Adipose tissue (tissue), 3 donors: Measurements from ENCODE around the gene MSRB1. TPM values are rescaled to one million over a fixed set of nuclear protein-coding genes. Genes with fewer than 3 reads are reported as not detected.
"Not testable (repeated sequence)": the region's sequence is repeated elsewhere in the genome, so short reads cannot be mapped to it uniquely, and the experiment has no call there.

Experiments used
- H3K27ac ChIP-seq: one replicate; pipeline ENCODE4 v1.5.1; 2013; ENCODE audit warnings: low read depth, low read length
- WGBS, 3 donors: extraction: QIAGEN DNeasy Blood & Tissue Kit; methylation state at CpG; one replicate each; pipeline ENCODE4 v1.1.7; 2013; 5-methylcytosine and 5-hydroxymethylcytosine counted together
- polyA plus RNA-seq, 3 donors: library from polyadenylated mRNA; stranded (reverse); fragments of 200-250 nt; gene quantifications; one replicate each; pipeline ENCODE4 v1.2.3, GENCODE V29; 2013
- donor health status: healthy with polysubstance abuse.
- donor health status: Bipolar disorder and iron deficiency.
- donor health status: healthy.

The MSRB1 gene
- polyA plus RNA-seq, 3 donors: 74.0 to 108 (median 85.5) TPM

DNA sequence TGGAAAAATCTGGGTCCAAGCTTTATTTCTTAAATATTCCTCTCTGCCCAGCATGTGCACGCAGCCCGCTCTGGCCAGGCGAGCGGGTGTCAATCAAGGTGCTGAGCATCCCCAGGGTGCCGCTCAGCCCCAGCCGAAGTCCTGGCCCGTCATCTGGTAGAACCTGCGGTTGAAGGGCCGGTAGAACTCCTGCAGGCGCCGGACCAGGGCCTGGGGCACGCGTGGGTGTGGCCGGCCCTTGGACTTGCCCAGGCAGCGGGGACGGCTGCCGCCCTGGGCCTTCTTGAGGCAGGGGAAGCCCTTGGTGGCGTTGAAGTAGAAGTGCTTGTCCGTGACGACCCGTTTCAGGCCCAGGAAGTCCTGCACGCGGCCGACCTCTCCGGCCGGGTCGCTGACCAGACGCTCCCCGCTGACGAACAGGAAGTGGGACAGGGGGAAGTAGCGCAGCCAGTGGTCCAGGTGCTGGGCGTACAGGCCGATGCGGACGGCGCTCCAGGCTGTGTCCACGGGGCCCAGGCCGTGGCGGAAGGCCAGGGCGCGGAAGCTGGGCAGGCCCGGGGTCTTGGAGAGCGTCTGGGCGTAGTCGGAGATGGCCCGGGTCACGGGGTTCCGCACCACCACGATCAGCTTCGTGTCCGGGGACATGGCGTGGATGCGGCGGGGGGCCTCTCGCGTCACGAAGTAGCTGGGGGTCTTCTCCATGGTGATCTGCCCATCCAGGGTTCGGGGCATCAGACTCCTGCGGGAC, 31.4 kb downstream of the MSRB1 start:
- H3K27ac ChIP-seq: no peak overlapping the region
- WGBS, 3 donors: 88 to 94% (median 90%) methylated on average over 56 to 59 of the region's 59 CpGs

DNA sequence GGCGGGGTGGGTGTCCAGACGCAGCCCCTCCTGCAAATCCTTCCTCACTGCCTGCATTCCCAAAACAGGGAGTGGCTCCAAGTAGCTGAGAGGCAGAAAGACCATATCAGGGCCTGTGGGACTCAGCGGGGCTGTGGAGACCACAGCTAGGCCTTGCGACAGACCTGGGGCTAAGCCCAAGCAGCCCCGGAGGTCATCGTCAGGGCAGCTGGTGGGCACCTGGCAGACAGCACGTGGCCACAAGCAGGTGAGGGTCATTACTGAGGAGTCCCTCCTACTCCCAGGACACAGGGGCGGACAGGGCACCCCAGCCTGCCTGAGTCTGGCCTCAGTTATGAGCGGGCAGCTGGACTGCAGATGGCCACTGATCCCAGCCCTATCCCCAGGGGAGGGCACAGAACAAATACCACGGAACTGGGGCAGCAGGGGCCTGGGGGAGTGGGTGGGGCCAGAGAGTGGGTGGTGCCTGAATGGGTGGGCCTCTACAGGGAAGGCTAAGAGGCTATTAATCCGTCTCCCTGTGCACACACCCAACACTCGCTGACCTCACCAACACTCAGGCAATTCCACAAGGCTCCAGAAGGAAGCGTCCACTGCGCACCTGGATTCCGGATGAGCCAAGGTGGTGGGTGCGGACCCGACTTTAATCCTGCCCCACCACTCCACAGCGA, 33.3 kb downstream of the MSRB1 start:
- no peak overlapping the region for H3K27ac ChIP-seq
- WGBS, 3 donors: 69 to 86% (median 70%) methylated on average over 18 of the region's 18 CpGs

DNA sequence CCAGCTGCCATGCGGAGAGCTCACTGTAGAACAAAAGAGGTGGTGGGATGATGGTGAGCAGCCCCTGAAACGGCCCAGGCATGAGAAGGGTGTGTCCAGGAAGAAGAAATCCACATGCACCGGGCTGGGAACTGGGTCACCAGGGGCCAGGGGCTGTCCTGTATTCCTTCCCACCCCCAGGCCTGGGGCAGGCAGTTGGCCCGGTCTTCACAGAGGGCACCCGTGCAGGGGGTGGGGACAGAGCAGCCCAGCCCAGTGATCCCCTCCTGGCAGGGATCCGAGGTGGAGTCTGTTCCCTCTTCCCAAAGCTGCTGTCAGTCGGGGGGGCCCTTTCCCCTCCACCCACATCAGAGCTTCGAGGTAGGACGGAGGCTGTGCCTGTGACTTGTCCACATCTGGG, 34.0 kb downstream of the MSRB1 start:
- 51 to 67% (median 62%) methylated on average over 9 of the region's 9 CpGs for WGBS, 3 donors
- H3K27ac ChIP-seq: no peak overlapping the region

DNA sequence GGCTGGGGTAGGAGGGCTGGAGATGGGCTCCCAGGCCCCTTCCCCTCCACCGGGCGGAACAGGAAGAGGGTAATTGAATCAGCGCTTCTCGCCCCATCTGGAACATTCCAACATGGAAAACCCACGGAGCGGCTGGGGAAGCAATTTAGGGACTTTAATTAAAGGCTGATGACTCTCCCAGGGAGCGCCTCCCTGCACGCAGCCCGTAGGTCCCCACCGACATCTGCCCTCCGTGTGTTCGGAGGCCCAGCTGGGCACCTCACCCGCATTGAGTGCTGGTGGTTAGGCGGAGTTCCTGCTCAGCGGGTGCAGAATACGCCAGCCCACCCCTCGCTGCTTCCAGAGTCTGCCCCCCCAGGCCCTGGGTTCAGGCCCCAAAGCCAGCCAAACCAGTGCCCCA, 34.8 kb downstream of the MSRB1 start:
- WGBS, 3 donors: 55 to 85% (median 66%) methylated on average over 17 of the region's 17 CpGs
- H3K27ac ChIP-seq: no peak overlapping the region

DNA sequence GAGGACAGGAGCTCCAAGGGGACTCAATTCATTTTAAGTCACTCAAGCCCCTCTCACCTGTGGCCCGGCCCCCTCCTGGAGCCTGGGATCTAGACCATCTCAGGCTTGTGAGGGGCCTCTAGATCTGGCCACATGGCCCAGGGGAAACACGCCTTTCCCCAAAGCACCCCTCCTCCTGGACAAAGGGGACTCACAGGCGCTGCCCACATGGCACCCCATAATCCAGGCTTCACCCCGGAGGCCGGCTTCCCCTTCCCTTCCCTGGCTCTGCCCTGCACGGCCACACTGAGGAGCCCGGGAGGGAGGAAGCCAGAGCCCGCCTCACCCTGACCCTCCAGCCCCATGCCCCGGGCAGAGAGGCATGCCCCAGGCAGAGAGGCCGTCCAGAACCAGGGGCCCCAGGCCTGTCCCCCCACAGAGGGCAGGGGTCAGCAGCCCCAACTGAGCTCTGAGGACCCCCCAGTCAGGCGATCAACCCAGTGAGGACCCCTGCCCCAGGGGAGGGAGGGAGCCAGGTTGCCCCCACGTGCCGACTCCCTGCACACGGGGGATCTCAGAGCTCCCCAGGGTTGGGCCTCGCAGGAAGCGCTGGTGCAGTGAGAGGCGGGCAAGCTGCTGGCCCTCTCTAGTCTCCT, 35.7 kb downstream of the MSRB1 start:
- H3K27ac ChIP-seq: no peak overlapping the region
- 72 to 84% (median 75%) methylated on average over 12 to 17 of the region's 17 CpGs for WGBS, 3 donors

DNA sequence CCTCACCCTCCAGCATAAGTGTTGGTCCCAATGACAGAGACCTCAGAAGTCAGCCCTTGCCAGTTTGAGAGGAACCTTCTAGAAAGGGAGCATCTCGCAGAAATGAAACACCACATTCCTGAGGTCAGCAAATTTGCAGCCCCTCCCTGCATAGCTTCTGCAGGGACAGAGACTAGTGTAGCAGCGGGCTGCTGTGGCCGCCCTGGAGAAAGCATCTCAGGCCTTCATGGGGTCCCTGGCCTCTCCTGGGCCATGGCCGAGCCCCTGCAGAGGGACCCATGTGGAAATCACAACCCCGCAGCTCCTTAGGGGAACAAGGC, 36.2 kb downstream of the MSRB1 start:
- 74 to 87% (median 74%) methylated on average over 5 of the region's 5 CpGs for WGBS, 3 donors
- H3K27ac ChIP-seq: no peak overlapping the region

DNA sequence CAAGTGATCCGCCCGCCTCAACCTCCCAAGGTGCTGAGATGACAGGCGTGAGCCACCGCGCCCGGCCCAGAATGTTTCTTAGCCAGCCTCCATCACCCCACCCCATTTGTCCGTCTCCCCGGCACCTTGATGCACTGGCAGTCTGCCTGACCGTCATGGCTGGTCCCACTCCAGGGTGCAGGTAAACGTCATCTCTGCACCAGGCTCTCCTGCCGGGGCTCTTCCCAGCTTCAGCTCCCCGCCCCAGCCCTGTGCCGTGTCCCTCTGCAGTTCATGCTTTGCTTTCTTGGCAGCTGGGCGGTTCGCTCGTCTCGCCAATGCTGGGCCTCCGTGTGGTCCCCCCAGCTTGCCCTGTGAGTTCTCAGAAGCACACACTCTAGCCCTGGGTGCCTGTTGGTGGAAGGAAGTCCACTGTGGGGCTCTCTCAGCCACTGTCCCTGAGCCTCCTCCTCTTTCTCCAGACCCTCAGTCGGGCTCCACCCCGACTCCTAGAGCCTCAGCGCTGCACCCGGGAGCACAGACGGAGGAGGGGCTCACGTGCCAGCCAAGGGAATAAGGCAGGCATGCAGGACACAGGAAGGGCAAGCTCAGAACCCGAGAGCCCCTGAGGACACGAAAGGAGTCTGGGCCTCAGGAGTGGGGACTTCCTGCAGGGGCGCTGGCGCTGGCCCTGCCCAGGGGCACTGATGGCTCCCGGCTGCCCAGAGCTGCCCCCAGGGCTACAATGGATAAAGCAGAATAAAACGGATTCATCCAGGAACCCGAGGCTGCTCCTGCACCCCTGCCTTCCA, 36.7 kb downstream of the MSRB1 start:
- 53 to 55% (median 55%) methylated on average over 31 of the region's 31 CpGs for WGBS, 3 donors
- no peak overlapping the region for H3K27ac ChIP-seq

DNA sequence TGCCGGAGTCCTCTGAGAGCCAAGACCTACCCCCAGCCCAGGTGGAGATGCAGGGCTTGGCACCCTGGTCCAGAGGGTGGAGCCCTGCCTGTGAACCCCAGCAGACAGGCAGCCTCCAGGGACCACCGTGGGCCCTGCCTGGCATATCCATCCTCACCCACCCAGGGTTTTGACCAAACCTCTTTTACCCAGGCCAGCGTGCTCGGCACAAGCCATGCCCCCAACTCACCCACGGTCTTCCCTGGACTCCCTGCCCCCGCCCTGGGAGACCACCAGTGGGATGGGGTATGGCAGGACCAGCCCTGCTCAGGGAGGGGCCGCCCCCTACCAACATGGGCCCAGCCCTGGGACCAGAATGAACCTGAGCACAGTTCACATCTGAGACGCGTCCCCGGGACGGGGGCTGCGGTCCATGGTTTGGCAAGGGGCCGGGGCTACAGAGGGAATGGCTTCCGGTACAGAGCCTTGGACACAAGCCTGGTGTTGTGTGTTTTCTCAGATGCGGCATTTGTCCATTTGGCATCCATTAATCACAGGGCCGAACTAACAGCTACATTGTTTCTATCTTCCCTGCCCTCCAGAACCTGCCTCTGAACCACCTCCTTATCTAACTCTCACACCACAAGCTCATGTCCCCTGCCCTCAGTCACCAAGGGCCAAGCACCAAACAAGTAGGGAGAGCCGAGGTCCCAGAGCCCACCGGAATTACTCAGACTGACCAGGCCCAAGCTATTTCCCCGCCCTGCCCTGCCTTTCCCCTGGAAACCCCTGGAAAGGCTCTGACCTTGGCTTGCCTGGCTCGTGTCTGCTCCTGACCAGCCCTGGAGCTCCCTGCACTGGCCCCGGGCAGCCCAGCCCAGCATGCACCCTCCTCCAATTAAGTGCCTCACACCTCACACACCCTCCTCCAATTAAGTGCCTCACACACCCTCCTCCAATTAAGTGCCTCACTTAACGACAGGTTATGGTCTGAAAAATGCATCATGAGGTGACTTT, 38.9 kb downstream of the MSRB1 start:
- H3K27ac ChIP-seq: no peak overlapping the region
- WGBS, 3 donors: 51 to 61% (median 57%) methylated on average over 22 of the region's 22 CpGs

DNA sequence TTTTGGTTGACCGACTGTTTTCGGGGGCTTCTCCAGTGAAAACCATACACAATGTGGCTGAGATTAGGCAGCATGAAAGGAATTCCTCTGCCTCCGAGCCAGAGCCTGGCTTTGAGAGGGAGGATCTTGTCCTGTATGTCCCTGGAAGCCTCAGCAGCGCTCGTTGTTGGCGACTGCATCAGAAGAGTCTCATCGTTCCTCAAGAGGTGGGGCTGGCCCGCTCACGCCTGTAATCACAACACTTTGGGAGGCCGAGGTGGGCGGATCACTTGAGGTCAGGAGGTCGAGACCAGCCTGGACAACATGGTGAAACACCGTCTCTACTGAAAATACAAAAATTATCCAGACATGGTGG, 39.8 kb downstream of the MSRB1 start:
- WGBS, 3 donors: 48 to 62% (median 55%) methylated on average over 13 of the region's 13 CpGs
- H3K27ac ChIP-seq: no peak overlapping the region

DNA sequence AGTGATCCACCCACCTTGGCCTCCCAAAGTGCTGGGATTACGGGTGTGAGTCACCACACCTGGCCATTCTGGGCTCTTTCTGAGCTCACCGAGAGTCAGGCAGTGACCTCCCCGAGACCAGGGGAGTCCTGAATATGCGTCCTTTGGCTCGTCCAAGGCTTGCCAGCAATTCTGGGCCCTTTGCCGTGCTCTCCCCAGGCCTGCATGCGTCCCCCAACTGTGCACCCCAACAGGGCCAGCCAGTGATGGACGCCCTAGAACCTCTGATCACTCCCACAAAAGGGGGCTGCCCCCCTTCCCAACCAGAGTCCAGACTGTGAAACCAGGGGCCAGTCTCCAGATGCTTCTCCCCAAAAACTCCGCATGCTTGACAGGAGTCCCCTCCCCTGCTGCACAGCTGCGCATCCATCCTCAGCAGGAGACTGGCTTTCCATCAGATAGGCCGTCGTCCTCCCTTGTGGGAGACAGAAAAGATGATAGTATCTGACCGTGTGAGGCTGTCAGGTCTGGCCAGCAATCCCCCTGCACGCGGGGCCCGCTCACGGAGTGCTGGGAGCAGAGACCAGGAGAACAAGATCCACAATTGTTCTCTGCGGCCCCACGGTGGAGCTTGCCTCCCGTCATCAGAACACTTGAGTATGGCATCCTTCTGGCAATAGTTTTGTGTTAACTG, 40.3 kb downstream of the MSRB1 start:
- WGBS, 3 donors: 77 to 79% (median 78%) methylated on average over 20 of the region's 20 CpGs
- H3K27ac ChIP-seq: no peak overlapping the region

DNA sequence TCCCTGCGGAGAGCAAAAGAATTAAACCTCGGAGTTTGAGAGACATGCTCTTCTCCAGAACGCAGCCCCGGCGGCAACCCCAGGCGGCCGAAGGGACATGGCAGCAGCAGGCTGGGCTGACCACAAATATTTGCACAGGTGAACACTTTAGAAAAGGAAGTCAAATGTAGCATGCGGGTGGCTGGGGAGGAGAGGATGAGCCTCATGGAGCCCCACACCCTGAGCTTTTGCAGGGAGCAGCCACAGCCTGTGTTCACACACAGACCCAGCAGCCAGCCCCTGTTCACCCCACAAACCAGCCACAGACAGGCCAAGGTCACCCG, 42.6 kb downstream of the MSRB1 start:
- no peak overlapping the region for H3K27ac ChIP-seq
- WGBS, 3 donors: 30 to 77% (median 72%) methylated on average over 9 of the region's 9 CpGs

DNA sequence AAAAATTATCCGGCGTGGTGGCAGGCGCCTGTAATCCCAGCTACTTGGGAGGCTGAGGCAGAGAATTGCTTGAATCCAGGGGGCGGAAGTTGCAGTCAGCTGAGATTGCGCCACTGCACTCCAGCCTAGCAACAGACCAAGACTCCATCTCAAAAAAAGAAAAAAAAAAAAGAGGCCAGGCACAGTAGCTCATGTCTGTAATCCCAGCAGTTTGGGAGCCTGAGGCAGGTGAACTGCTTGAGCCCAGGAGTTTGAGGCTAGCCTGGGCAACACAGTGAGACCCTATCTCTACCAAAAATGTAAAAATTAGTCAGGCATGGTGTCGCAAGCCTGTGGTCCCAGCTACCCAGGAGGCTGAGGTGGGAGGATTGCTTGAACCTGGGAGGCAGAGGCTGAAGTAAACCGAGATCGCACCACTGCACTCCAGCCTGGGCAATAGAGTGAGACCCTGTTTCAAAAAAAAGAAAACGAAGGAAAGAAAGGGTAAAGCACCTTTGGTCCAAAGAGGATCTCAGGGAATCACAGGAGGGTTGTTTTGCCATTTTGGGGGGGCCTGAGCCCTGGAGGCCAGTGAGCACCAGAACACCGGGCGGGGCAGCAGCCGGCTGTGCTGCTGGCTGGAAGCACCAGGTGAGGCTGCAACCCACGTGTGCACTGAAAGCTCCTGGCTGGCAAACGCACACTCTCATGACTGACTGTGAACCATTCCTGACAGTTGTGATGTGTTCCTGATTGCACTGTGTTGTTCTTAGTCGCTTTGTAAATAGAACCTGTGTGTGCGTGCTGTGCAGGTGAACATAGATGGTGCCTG, 43.2 kb downstream of the MSRB1 start:
- WGBS, 3 donors: 56 to 84% (median 77%) methylated on average over 16 of the region's 16 CpGs
- no peak overlapping the region for H3K27ac ChIP-seq

DNA sequence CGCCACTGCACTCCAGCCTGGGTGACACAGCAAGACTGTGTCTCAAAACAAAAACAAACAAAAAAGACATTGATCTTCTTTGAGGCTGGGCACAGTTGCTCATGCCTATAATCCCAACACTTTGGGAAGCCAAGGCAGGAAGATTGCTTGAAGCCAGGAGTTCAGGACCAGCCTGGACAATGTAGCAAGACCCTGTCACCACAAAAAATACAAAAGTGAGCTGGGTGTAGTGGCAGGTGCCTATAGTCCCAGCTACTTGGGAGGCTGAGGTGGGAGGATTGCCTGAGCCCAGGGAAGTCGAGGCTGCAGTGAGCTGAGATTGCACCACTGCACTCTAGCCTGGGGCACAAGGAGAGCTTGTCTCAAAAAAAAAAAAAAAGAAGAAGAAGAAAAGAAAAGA, 45.3 kb downstream of the MSRB1 start:
- H3K27ac ChIP-seq: not testable (repeated sequence)
- WGBS, 3 donors: 85 to 91% (median 90%) methylated on average over 2 of the region's 2 CpGs

DNA sequence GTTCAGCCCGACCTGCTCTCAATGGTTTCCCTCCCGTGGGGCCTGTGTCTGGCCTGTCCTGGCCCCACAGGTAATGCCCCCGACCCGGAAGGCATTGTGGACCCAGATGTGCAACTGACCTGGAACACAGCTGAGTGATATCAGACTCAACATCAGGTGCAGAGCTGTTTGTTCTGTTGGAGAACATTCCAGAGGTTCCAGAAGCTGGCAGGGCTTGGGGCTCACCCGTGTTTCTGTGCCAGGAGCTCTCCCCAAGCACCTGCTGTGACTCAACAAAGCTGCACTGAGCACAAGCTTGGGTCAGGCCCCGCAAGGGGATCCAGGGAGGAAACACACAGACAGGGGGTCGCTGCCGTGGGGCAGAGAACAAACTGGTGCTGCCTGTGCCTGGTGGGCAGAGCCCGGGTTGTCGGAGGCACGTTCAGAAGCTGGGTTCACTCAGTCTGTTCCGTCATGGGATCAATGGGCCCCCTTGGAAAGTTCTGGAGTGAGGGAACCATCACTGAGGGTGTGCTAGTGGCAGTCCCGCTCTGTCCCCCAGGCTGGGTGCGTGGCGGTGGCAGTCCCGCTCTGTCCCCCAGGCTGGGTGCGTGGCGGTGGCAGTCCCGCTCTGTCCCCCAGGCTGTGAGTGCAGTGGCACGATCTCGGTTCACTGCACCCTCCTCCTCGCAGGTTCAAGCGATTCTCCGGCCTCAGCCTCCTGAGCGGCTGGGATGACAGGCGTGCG, 46.9 kb downstream of the MSRB1 start:
- WGBS, 3 donors: 60 to 81% (median 79%) methylated on average over 25 to 27 of the region's 27 CpGs
- no peak overlapping the region for H3K27ac ChIP-seq

DNA sequence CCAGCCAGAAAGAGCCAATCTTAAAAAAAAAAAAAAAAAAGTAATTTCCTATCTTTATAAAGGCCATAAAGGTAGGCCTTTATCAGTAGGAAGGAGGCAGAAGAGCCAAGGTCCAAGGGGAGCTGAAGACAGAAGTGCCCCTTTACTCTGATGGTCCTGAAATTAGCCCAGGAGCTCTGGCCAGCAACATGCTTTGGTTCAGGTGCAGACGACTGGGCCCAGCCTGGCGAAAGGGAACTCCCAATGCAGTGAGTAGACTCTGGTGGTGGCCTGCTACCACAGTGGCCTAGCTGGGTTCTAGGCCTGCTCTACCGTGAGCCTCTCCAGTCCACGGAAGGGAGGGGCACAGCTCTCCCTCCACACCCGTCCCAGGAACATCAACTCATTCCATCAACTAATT, 47.9 kb downstream of the MSRB1 start:
- H3K27ac ChIP-seq: no peak overlapping the region
- 81 to 84% (median 84%) methylated on average over 5 of the region's 5 CpGs for WGBS, 3 donors

DNA sequence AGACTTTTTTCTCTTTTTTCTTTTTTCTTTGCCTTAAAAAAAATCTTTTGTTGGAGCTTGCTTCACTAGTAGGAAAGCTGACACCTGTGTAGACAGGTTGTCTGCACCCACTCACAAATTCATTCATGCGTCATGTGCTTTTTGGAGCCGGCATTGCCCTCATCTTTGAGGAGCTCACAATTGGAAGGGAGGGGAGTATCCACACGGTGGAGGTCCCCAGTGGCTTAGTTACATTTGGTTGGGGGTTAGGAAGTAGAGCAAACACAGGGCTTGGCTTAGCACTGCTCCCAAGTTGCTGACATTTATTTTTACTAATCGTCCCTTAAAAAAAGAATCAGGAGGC, 52.3 kb downstream of the MSRB1 start:
- H3K27ac ChIP-seq: no peak overlapping the region
- WGBS, 3 donors: 17 to 50% (median 46%) methylated on average over 4 of the region's 4 CpGs
